ENCODE results near the gene OPRL1. TPM values are rescaled to one million over a fixed set of nuclear protein-coding genes. Genes with fewer than 3 reads are reported as not detected.
A peak's percentile ranks its signal among the peaks of the same experiment; 100 is the strongest.

OPRL1 gene
- total and polyA plus RNA-seq, 4 donors = 5.2 to 26.3 (median 18.6) TPM

- WGBS (ENCODE audit: insufficient coverage) = 7% methylated on average over 6 of the region's 11 CpGs
- Histone ChIP-seq H3K27ac (ENCODE audit: low read depth, low read length) (no peak overlapping the region), H3K27me3 (ENCODE audit: control insufficient read depth, insufficient read depth, low read length) (peaks cover 93% of the 10 kb centered on the region)
Measured at GRCh38 chr20:64041781-64042053, 38.2 kb upstream of the OPRL1 start.

GRCh38 chr20:64042054-64042781 lies 37.7 kb upstream of the OPRL1 start:
- Histone ChIP-seq H3K4me3 (ENCODE audit: low read depth, low read length) (no peak overlapping the region), H3K9me3 (ENCODE audit: control insufficient read depth, insufficient read depth, low read length) (no peaks in the 10 kb centered on the region), H3K4me1 (ENCODE audit: control insufficient read depth, insufficient read depth, low read length) (peaks cover 37% of the 10 kb centered on the region), H3K27ac (ENCODE audit: low read depth, low read length) (no peak overlapping the region), H3K36me3 (ENCODE audit: control insufficient read depth, insufficient read depth, low read length) (no peaks in the 10 kb centered on the region), H3K27me3 (ENCODE audit: control insufficient read depth, insufficient read depth, low read length) (peaks cover 93% of the 10 kb centered on the region)
- under 1% methylated on average over 25 of the region's 55 CpGs for WGBS (ENCODE audit: insufficient coverage)
- no peak for DNase-seq (ENCODE audit: low read depth in 4 of 6, low spot score in 6 of 6)

More at GRCh38 chr20:64041781-64042053, 38.2 kb upstream of the OPRL1 start:
- Histone ChIP-seq H3K9me3 (ENCODE audit: control insufficient read depth, insufficient read depth, low read length) (no peaks in the 10 kb centered on the region), H3K4me1 (ENCODE audit: control insufficient read depth, insufficient read depth, low read length) (peaks cover 42% of the 10 kb centered on the region), H3K4me3 (ENCODE audit: low read depth, low read length) (no peak overlapping the region), H3K36me3 (ENCODE audit: control insufficient read depth, insufficient read depth, low read length) (peaks cover 3% of the 10 kb centered on the region)
- DNase-seq (ENCODE audit: low read depth in 4 of 6, low spot score in 6 of 6) = no peak

- H3K27ac ChIP-seq (ENCODE audit: low read depth, low read length) = no peak overlapping the region
- H3K27me3 ChIP-seq (ENCODE audit: control insufficient read depth, insufficient read depth, low read length) = peaks cover 91% of the 10 kb centered on the region
- H3K36me3 ChIP-seq (ENCODE audit: control insufficient read depth, insufficient read depth, low read length) = no peaks in the 10 kb centered on the region
- H3K4me3 ChIP-seq (ENCODE audit: low read depth, low read length) = no peak overlapping the region
- no peak for DNase-seq (ENCODE audit: low read depth in 4 of 6, low spot score in 6 of 6)
- H3K9me3 ChIP-seq (ENCODE audit: control insufficient read depth, insufficient read depth, low read length) = no peaks in the 10 kb centered on the region
- H3K4me1 ChIP-seq (ENCODE audit: control insufficient read depth, insufficient read depth, low read length) = peaks cover 33% of the 10 kb centered on the region
- WGBS (ENCODE audit: insufficient coverage) = no CpG with 5 or more reads among the region's 9 CpGs
Measured at GRCh38 chr20:64043768-64044167, 36.1 kb upstream of the OPRL1 start.

DNA sequence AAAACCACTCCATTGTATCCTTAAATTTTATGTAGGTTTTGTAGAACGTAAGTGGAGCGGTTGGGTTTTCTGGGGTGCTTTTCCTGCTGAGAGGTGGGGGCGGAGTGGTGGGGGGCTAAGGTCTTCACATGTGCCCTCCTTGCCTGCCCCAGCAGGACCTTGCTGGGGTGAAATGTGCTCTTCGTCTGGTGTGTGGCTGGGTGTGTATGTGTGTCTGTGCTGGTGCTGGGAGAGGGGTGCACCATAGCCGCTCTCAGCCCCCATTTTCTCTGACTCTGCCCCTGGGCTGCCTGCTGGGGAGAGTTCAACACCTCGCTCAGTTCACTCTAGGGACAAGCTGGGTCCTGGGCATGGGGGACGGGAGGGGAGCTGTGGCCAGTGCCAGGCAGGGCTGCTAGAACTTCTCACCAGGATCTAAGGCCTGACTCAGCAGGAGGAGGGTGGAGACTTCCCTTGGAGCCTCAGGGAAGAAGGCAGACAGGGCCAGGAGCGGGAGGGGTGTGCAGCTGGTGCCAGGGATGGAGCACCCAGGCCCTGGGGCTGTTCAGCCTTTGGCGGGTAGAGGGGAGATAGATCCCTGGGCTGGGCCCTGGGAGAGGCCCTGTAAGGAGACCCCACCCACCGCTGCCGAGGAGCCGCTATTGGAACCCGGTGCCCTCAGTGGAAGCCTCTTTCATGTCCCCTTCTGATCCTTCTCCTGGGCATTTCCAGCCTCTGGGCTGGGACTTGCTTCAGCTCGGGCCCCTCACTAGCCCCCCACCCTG lies 35.2 kb upstream of the OPRL1 start:
- Histone ChIP-seq H3K27me3 (ENCODE audit: control insufficient read depth, insufficient read depth, low read length) (peaks cover 83% of the 10 kb centered on the region), H3K36me3 (ENCODE audit: control insufficient read depth, insufficient read depth, low read length) (no peaks in the 10 kb centered on the region), H3K4me1 (ENCODE audit: control insufficient read depth, insufficient read depth, low read length) (peaks cover 27% of the 10 kb centered on the region), H3K9me3 (ENCODE audit: control insufficient read depth, insufficient read depth, low read length) (no peaks in the 10 kb centered on the region), H3K27ac (ENCODE audit: low read depth, low read length) (no peak overlapping the region), H3K4me3 (ENCODE audit: low read depth, low read length) (no peak overlapping the region)
- WGBS (ENCODE audit: insufficient coverage) = 65% methylated on average over 12 of the region's 14 CpGs
- no peak for DNase-seq (ENCODE audit: low read depth in 4 of 6, low spot score in 6 of 6)

DNA sequence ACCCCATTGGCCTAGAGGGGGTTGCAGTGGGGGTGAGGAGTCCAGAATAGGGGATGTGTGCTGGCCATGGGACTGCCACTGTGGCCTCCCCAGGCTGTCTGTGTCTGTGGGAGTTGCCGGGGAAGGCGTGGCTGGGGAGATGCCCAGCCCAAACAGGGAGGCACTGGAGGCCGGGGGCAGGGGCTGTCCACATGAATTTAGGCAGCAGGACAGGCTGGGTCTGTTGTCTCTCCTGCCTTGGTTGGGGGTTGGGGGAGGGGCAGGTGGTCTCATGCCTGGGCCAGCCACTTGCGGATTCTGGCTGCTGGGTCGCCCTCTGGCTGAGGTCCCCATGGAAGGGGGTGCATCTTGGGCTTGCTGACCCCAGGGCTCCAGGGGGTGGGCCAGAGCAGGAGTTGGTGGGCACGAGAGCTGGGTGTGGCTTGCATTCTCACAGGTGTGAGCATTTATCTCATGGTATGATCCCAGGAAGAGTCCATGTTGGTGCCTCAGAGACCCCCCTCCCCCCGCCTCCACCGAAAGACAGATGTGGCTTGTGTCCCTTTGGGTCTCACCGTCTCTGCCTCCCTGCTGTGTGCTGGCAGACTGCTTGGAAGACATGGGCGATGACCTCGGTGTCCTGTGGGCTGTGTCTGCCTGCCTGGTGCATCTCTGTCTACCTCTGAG lies 34.4 kb upstream of the OPRL1 start:
- Histone ChIP-seq H3K9me3 (ENCODE audit: control insufficient read depth, insufficient read depth, low read length) (no peaks in the 10 kb centered on the region), H3K36me3 (ENCODE audit: control insufficient read depth, insufficient read depth, low read length) (no peaks in the 10 kb centered on the region), H3K4me1 (ENCODE audit: control insufficient read depth, insufficient read depth, low read length) (peaks cover 27% of the 10 kb centered on the region), H3K27me3 (ENCODE audit: control insufficient read depth, insufficient read depth, low read length) (peaks cover 83% of the 10 kb centered on the region), H3K4me3 (ENCODE audit: low read depth, low read length) (no peak overlapping the region), H3K27ac (ENCODE audit: low read depth, low read length) (no peak overlapping the region)
- no peak for DNase-seq (ENCODE audit: low read depth in 4 of 6, low spot score in 6 of 6)
- WGBS (ENCODE audit: insufficient coverage) = 58% methylated on average over 11 of the region's 11 CpGs

DNA sequence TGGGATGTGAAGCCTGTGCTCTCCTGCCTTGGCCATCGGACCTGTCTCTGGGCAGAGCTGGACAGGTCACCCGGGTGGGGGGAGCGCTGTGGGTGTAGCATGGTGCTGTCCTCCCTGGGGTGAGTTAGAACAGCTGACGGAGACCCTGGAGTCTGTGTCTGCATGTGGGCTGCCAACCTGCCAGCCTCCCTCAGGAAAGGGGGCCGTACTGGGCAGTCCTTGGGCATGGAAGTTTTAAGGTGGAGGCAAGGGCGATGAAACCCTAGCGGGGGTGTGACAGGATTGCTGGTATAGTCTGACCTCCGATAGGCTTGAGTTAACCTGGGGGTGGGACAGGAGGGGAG lies 32.9 kb upstream of the OPRL1 start:
- H3K4me1 ChIP-seq (ENCODE audit: control insufficient read depth, insufficient read depth, low read length) = peaks cover 30% of the 10 kb centered on the region
- DNase-seq (ENCODE audit: low read depth in 4 of 6, low spot score in 6 of 6) = no peak
- H3K4me3 ChIP-seq (ENCODE audit: low read depth, low read length) = no peak overlapping the region
- H3K36me3 ChIP-seq (ENCODE audit: control insufficient read depth, insufficient read depth, low read length) = no peaks in the 10 kb centered on the region
- 76% methylated on average over 8 of the region's 8 CpGs for WGBS (ENCODE audit: insufficient coverage)
- peaks cover 81% of the 10 kb centered on the region for H3K27me3 ChIP-seq (ENCODE audit: control insufficient read depth, insufficient read depth, low read length)
- no peak overlapping the region for H3K27ac ChIP-seq (ENCODE audit: low read depth, low read length)
- no peaks in the 10 kb centered on the region for H3K9me3 ChIP-seq (ENCODE audit: control insufficient read depth, insufficient read depth, low read length)

GRCh38 chr20:64047968-64048401 lies 31.9 kb upstream of the OPRL1 start:
- no peak overlapping the region for H3K27ac ChIP-seq (ENCODE audit: low read depth, low read length)
- no peaks in the 10 kb centered on the region for H3K9me3 ChIP-seq (ENCODE audit: control insufficient read depth, insufficient read depth, low read length)
- 4% methylated on average over 49 of the region's 49 CpGs for WGBS (ENCODE audit: insufficient coverage)
- DNase-seq (ENCODE audit: low read depth in 4 of 6, low spot score in 6 of 6) = no peak
- no peaks in the 10 kb centered on the region for H3K36me3 ChIP-seq (ENCODE audit: control insufficient read depth, insufficient read depth, low read length)
- H3K4me1 ChIP-seq (ENCODE audit: control insufficient read depth, insufficient read depth, low read length) = peaks cover 26% of the 10 kb centered on the region
- H3K27me3 ChIP-seq (ENCODE audit: control insufficient read depth, insufficient read depth, low read length) = peaks cover 81% of the 10 kb centered on the region
- no peak overlapping the region for H3K4me3 ChIP-seq (ENCODE audit: low read depth, low read length)

GRCh38 chr20:64048402-64049044 lies 31.4 kb upstream of the OPRL1 start:
- under 1% methylated on average over 89 of the region's 101 CpGs for WGBS (ENCODE audit: insufficient coverage)
- Histone ChIP-seq H3K4me3 (ENCODE audit: low read depth, low read length) (no peak overlapping the region), H3K27ac (ENCODE audit: low read depth, low read length) (no peak overlapping the region)

DNA sequence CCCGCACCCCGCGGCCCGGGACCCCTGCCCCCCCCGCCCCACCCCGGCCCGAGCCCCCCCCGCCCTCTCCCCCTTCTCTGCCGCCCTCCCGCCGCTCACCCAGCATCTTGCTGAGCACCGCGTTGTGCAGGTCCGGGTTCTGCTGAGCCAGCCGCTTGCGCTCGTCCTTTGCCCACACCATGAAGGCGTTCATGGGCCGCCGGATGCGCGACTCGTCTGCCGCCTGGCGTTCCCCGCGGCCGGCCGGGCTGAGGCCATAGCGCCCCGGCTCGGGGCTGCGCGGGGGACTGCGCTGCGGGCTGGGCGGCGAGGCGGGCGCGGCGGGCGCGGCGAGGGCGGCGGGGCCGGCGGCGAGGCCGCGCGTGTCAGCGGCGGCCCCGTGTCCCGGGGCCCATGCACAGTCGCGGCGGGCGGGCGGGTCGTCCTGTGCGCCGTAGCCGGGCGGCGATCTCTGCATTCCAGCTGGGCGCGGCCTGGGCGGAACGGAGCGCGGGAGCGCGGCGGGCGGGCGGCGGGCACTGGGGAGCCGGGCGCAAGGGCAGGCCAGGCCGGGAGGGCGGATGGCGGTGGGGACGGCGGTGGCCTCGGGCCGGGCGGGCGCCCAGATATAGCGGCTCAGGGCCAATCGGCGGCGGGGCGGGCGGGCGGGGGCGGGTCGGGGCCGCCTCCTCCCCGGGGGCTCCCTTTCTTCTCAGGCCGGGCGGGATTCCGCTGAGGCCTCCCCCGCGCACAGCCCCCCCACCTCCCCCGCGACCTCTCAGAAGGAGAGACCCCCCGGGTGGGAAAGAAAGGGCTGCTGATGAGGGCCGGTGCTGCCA lies 30.6 kb upstream of the OPRL1 start, which contains the start of gene SOX18:
SOX18 (minus strand) TSS at position 580 of the 818 bp plus-strand sequence; CDS start at position 457, 123 bp downstream.
- under 1% methylated on average over 87 of the region's 111 CpGs for WGBS (ENCODE audit: insufficient coverage)
- peaks cover 39% of the 10 kb centered on the region for H3K4me1 ChIP-seq (ENCODE audit: control insufficient read depth, insufficient read depth, low read length)
- no peaks in the 10 kb centered on the region for H3K9me3 ChIP-seq (ENCODE audit: control insufficient read depth, insufficient read depth, low read length)
- peaks cover 69% of the 10 kb centered on the region for H3K27me3 ChIP-seq (ENCODE audit: control insufficient read depth, insufficient read depth, low read length)
- peak within 1 kb of the TSS; percentile 15 for H3K27ac ChIP-seq (ENCODE audit: low read depth, low read length)
- DNase-seq (ENCODE audit: low read depth in 4 of 6, low spot score in 6 of 6) = peak in 1 of 6 donors; percentile 64
- H3K4me3 ChIP-seq (ENCODE audit: low read depth, low read length) = no peak within 1 kb of the TSS
- no peaks in the 10 kb centered on the region for H3K36me3 ChIP-seq (ENCODE audit: control insufficient read depth, insufficient read depth, low read length)

More at GRCh38 chr20:64048402-64049044, 31.4 kb upstream of the OPRL1 start:
- no peaks in the 10 kb centered on the region for H3K9me3 ChIP-seq (ENCODE audit: control insufficient read depth, insufficient read depth, low read length)
- H3K27me3 ChIP-seq (ENCODE audit: control insufficient read depth, insufficient read depth, low read length) = peaks cover 76% of the 10 kb centered on the region
- peak in 1 of 6 donors; percentile 25 for DNase-seq (ENCODE audit: low read depth in 4 of 6, low spot score in 6 of 6)
- no peaks in the 10 kb centered on the region for H3K36me3 ChIP-seq (ENCODE audit: control insufficient read depth, insufficient read depth, low read length)
- peaks cover 31% of the 10 kb centered on the region for H3K4me1 ChIP-seq (ENCODE audit: control insufficient read depth, insufficient read depth, low read length)
